HG02840 (cell line): ENCODE results near the gene HAND2.

Source experiments
- ATAC-seq: cut with Tn5 transposase; IDR thresholded peaks from one replicate; pipeline ENCODE4 v1.9.1; 2021; ENCODE audit warnings: mild to moderate bottlenecking, moderate library complexity, moderate number of reproducible peaks; ENCODE audit not compliant: unreplicated experiment, low FRiP score

The HAND2 gene

DNA sequence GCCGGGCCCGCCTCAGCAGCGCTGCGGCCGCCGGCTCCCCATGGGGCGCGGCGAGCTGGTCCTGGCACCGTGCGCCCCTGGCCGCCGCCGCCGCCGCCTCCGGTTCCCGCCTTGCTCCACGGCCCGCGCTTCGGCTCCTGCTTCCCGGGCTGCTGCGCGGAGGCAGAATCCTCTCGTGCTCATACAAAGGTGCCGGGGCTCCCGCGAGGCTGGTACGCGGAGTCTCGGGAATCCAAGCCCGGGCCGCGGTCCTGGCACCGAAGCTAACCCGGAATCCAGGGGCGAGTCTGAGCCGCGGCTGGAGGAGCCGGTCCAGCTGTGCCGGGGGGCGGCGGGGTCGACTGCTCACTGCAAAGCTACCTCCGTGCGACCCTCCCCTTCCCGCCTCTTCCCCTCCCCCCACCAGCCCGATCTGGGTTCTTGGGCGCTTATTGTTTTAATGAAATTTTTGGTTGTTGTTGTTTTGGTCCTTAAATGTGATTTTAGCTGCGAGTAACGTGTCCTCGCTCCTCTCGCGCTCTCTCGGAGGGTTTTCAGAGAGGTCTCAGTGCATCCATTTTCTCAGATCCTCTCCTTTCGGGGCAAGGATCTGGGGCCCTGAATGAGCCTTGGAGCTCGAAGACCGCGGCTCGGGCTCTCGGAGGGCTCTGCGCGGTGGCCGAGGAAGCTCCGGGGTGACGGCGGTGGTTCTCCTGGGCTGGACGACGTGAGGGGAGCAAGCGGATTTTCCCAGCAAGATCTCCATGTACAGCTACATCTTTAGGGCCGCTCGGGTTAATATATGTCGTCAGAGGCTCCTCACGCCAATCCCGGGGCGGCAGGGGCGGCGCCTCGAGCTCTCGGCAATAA lies at the start of gene HAND2:
TSS of gene HAND2 (minus strand) at position 753 of the 849 bp plus-strand sequence. CDS start 940 bp downstream, outside the sequence.
- no peak for ATAC-seq

DNA sequence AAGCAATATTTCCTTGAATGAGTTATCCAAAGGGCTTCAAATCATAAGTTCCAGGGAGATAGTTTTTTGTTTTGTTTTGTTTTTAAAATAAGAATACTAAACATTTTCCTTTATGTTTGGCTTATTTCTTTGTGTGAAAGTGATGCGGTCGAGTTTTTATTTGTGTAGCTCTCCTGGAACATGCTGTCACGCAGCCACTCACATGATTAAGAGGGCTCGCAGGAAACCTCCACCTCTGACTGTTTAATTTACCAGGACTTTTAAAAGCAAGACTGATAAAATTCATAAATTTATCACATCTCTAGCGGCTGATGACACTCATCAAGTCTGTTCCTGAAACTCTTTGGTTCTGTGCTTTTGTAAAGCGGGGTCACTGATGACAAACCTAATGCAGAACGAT lies 48.9 kb upstream of the HAND2 start:
- no peak for ATAC-seq

DNA sequence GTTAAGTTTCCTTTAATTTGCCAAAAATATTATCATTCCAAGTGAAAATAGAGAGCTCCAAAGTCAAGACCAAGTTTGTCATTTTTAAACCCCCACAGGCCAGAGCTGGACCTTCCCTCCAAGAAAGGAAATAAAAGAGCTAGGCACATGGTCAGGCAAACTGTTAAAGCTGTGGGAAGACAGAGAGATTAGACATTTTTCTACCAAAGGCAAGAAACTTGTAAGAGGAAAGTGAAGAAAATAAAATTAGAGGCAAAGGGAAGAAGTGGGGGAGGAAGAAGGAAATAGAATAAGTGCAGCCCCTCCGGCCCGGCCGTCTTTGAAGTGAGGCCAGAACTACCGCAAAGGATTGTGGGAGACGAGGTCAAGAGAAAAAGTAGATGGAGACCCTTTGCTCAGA lies 47.9 kb upstream of the HAND2 start:
- no peak for ATAC-seq

DNA sequence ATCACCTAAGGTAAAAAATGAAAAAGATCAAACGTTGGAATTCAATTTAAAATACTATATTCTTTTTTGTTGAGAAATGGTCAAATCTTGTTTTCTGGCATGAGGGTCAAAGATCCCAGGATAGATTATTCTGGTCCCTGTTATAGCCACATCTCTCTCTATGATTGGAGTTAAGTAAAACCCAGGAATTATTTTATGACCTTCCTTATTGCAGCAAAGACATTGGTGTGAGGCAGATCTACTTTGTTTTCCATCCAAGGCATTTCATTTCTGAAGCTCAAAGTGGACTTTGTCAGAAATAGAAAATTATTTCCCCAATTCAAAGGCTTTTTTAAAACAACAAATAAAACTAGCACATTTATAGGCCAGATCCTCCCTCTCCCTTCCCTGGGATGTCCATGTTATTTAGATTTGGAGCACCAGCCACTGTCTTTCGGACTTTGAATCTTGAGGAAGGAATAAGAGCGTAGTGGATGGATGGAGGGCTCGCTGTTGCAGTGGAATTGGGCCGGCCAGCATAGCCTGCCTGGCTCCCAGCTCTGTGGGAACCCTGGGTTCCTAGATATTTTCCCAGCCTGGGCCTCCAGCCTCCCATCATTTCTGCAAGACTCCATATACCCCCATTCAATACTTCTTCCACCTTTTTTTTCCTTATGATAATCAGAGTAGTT lies 45.6 kb upstream of the HAND2 start:
- no peak for ATAC-seq

DNA sequence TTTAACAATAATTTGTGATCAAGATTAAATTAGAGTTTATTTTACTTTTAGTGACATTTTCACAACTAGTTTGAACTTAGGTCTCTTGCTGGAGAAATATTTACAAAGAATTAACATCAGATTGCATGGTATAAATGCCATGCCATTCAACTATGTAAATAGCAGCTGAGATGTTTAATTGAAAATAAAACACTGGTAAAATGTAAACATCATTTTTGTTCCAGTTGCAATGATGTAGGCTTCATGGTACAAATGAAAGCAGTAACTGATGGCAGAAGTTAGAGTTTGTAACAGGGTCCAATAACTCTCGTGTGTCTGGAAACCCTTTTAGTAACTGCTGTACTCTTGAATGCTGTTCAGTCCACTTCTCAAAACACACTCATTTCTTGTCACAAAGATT lies 43.7 kb upstream of the HAND2 start:
- ATAC-seq, result no peak

DNA sequence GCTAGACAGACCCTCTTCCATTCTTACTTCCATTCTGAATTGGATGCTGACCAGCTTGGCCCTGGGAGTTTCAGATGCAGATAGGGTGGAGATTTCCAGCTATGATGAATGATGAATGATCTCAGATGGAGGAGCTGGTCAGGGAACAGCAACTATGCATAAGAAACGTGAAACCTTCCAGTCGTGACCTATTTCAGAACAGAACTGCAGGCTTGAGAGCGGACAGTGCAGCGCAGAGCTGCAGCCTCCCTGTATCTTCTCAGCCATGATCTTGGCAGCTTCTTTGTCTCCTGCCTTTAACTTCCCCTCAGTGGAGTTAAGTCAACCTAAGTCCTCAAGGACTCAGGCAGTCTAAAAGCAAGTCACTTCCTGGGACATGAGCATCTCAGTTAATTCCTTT lies 43.3 kb upstream of the HAND2 start:
- no peak for ATAC-seq

DNA sequence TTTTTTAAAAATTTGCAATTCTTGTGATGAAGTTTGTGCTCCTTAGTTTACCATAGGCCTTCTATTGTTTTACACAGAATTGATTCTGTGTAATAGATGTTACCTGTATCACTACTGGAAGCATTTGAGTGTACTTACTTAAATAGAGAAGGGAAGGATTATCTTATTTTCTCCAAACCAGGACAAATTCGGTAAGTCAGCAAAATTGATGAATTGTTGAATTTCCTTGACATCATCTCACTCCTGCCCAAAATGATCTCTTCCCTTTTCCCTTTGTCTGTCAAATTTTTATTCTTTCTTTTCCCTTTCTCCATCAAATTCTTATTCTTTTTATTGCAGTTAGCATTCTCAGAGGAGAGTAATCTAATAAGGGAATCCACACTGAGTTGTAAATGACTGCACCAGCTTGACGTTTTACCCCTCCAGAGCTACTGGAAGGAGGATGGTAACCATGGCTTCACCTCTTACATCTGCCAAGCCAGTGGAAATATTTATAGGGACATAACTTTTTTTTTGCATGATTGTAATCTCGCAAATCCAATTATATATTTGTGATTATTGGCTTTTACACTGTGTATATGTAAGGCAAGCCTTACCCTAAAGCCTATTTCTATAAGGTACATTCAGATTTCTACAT lies 42.6 kb upstream of the HAND2 start:
- no peak for ATAC-seq

DNA sequence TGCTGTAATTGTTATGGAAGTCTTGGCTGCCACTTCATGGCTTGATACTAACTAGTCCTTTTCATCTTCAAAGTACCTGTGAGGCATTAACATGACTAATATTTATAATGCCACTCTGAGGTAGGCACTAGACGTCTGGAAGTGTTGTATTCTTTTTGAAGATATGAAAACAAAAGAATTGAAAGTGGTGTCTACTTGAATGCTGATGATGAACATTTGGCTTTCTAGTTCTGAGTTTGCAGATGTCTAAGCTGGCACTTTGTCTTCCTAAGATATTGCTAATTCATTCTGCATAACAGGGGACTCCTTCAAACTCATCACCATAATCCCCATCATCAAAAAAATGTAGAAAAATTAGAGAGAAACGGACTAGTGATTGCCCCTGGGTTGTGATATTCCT lies 41.6 kb upstream of the HAND2 start:
- no peak for ATAC-seq

DNA sequence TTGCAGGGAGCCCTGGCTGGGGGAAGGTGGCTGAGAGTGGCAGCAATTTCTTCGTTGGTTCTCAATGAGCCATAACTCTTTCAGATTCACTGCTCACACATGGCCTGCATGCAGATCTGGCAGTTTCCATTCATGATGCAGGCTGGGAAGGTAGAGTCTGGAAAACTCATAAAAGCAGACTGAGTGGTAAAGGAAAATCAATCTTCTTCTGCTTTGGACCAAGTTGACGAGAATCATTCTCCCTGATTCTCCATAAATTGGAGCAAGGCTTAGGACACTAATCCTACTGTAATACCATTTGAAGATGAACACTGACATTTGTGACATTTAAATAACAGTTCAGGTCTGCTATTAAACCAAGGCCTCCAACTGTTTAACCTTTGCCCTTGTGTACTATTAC lies 35.3 kb upstream of the HAND2 start:
- no peak for ATAC-seq

DNA sequence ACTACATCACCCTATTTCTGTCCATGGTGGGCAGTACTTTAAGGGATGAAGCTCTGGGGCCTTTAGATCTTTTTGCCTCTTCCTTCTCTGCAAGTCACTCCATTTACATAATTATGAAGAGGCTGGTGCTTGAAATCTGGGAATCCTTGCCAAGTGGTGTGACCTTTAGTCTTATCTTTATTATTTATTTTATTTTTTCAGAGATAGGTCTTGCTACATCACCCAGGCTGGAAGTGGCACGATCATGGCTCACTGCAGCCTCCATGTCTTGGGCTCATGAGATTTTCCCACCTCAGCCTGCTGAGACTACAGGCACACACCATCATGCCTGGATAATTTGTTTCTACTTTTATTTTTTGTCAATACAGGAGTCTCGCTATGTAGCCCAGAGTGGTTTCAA lies 34.4 kb upstream of the HAND2 start:
- ATAC-seq, result no peak

DNA sequence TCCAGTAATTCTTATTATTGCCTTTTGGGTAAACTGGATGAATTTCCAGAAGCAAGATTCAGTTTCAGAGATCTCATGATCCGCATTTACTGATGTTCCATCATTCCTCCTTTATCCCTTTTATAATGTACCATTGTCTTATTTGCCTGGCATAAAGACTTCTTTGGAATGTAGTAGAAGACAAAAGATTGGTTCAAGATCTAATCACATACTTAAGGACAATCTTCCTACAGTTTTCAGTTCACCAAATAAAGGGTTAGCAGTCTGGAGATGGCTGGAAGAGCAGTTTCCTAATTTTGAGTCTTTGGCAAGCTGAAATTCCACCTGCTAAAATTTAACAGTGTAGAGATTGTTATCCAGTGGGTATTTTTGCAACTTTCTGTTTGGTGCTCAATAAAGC lies 30.9 kb upstream of the HAND2 start:
- ATAC-seq, result no peak

DNA sequence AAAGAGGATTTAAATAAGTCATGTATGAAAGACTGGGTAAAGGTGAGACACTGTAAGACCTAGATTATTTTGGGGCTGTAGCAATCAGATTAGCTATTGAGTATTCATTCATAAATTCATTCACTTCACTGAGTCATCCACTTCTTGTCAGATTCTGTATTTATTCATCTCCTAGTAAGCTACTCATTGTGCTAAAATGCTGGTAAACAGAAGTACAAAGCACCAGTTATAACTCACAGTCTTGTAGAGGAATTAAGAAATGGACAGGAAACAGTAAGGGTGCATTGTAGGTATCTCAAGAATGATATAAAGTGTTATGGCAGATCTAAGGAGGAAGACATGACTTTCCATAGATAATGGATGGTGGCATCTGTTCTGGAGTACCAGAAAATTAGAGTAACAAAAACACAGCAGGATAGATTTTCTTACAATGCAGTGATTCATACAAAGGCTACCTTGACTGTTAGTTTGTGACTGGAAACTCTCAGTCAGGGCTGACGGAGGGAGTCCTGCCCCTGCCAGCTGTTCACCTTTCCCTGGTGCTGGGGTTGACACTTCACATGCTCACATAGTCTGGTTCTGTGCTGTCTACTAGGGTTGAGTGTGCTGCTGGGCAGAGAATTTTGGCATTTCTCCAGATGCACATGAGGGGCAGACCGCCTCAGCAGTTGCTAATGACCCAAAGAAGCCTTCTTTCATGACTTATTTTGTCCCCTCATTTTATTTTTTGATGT lies 26.5 kb upstream of the HAND2 start:
- no peak for ATAC-seq

DNA sequence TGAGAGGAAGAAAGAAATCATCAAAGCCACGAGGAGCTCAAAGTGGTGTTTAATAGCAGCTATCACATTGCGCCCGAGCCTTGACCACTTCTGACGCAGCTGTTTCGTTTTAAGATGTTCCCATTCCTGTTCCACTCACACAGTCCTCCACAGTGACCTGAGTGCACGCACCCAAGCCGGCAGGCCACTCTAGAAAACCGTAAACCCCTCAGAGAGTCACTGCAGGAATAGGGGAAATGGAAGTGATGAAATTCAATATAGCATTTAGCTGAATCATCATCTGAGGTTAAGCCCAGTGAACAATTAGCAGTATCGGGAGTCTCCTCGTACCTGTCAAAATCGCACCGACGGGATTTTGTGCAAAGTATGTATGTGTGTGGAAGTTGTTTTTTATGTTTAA lies 17.9 kb upstream of the HAND2 start:
- ATAC-seq, result no peak

DNA sequence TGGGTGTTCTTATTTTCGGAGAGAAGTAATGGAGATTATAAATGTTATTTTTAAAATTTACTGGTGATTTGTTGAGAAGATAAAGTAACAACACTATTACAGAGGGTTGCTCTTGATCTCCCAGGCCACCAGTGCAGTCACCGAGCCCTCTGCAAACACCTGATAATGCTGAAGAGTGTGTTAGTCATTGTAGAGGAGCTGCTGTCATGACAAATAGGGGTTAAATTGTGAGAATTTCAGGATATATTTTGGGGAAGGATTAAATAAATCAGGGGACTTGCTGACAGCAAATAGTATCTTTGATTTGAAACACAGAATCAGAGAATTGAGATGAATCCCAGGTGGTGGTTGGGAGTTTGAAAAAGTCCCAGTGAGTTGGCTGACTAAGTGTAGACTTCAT lies 16.7 kb upstream of the HAND2 start:
- ATAC-seq, result no peak

DNA sequence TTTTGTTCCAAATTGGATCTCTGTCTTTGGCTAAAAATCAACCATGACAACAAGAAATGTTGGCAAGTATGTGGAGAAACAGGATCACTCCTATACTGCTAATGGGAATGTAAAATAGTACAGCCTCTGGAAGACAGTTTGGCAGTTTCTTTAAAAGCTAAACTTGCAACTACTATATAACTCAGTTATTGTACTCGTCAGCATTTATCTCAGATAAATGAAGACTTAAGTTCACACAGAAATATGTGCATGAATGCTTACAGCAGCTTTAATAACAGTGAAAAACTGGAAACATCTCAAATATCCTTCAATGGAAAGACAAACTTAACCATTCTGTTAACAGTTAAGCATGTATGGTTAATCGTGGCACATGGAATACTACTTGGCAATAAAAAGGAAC lies 15.4 kb upstream of the HAND2 start:
- no peak for ATAC-seq

DNA sequence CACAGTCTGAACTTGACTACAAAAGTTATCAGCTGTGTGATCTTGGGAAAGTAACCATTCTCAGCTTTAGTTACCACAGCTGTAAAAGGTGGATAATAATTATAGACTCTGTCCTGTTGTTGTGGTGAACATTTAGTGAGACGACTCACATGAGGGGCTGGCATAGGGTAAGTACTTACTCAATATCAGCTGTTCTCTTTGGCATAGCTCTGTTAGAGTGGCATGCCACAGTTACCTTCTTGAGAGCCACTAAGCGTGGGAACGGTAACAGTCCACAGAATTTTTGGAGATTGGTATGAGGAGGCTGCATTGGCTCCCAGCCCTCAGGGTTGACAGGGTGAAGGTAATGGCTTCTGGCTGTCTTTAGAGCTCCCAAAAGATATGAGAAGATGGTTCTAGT lies 13.2 kb upstream of the HAND2 start:
- no peak for ATAC-seq

DNA sequence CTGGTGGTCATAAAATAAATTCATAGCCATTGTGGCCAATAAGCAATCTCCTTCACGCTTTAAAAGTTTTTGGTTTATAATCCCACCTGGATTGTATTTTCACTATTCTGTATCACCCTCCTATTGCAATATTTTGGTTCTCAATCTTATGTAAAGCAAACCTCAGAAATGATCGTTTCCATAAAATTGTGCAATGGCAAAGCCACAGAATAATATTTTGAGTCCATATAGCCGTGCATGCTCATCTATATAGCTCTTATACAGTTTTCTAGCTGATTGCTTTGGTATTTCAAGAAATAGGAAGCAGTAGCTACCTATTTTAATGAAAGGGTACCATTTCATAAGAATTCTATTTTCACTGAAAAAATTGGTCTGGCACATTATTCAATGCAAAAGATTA lies 10.0 kb upstream of the HAND2 start:
- ATAC-seq, result no peak

DNA sequence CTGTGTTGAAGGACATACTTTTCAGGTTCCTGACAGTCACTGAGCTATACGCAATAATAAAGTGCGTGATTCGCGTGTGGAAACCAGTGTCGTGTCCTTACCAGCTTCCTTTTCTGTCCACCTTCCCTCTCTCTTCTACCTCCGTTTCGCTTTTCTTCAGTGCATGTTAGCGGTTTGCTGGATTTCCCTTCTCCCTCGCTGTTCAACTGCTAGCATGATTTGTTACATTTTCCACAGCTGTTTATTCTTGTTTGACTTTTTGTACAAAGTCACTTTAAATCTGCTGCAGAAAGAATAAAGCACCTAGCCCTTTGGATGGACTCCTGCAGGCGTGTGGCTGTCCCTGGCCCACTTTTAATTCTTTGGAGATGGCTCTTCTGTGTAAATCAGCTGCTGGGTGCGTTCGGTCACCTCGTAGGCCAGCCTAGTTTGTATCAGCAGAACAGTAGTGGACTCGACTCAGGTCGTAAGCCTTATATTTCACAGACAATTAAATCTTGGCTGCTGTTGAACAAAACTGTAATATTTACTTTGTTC lies 8.9 kb upstream of the HAND2 start:
- no peak for ATAC-seq

DNA sequence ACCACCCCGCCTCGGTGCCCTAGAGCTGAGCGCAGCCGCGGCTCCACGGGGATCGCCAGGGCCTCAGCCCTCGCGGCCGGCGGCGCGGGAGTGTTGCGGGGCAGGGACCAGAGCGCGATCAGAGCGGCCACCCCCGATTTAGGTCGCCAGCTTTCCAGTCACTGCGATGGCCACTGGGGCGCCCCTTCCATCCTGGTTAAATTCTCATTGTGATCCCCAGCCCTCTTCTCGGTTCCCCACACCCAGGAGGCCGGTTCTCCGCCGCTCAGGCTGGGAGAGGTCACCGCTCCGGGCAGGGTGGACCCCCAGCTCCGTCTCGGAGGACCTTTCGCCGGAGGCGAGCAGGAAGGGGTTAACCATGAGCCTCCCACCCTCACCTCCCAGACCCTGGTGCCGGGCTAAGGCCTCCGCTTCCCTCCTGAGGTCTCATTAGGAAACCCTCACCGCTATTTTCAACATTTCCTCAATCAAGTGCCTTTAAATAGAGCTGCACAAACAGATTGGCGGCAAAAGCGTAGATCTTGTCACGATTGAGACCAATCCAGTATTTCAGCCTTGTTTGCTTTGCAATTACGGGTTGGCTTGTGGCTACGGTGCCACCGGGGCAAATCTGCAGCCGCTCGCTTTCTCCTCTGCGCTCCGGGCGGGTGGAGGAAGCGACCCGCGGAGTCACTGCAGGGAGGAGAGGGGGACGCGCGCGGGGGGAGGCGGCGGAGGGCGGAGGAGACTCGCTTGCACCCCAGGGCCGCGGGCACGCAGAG lies 8.3 kb upstream of the HAND2 start:
- ATAC-seq, result no peak

DNA sequence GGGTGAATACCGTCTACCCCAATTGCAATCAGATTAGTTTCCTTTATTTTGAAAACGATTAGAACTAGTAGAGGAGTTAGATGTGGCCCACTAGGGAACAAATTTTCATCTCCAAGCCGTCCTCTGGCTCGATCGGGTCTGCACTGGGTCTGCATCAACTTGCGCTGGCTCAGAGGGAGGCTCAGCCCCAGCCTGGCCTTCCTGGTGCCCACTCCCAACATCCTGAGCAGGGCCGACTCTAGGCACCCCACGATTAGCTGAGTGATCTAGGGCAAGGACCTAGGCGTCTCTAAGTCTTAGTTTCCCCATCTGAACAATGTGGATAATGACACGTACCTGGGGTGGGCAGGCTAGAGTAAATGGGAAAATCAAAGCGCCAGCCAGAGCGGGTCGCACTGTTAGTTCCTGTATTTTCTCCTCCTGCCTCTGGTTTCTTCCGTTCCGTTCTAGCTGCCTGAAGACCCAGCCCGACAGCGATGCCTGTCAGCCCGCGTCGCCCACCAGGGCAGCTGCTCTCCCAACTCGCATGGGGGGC lies 7.7 kb upstream of the HAND2 start:
- no peak for ATAC-seq
